Measurements from ENCODE around the gene TIGD1. TPM values are rescaled to one million over a fixed set of nuclear protein-coding genes. Genes with fewer than 3 reads are reported as not detected.
A peak's percentile ranks its signal among the peaks of the same experiment; 100 is the strongest.

TIGD1 gene
- polyA plus RNA-seq, 1 donor = 6.7 TPM

GRCh38 chr2:232521959-232522622, 28.3 kb downstream of the TIGD1 start:
- DNase-seq = peak; percentile 54

- DNase-seq = no peak
Observed at GRCh38 chr2:232521098-232521497, 29.3 kb downstream of the TIGD1 start.

GRCh38 chr2:232520489-232520888, 29.9 kb downstream of the TIGD1 start:
- DNase-seq = no peak

GRCh38 chr2:232519581-232520438, 30.5 kb downstream of the TIGD1 start, which contains the start of gene PRSS56:
Gene PRSS56 (plus strand): TSS chr2:232520388. CDS start chr2:232520599, 211 bp downstream.
- DNase-seq = no peak

- DNase-seq = no peak
Observed at GRCh38 chr2:232518844-232519243, 31.5 kb downstream of the TIGD1 start.

- no peak for DNase-seq
Observed at GRCh38 chr2:232516551-232516950, 33.8 kb downstream of the TIGD1 start.

- no peak for DNase-seq
Observed at GRCh38 chr2:232515639-232516038, 34.7 kb downstream of the TIGD1 start.

- DNase-seq = no peak
Observed at GRCh38 chr2:232513353-232513752, 37.0 kb downstream of the TIGD1 start.

GRCh38 chr2:232512602-232513001, 37.8 kb downstream of the TIGD1 start:
- DNase-seq = no peak

- no peak for DNase-seq
Observed at GRCh38 chr2:232511336-232511890, 38.9 kb downstream of the TIGD1 start.

GRCh38 chr2:232508251-232508650, 42.1 kb downstream of the TIGD1 start:
- DNase-seq = no peak

- no peak for DNase-seq
Observed at GRCh38 chr2:232506709-232507108, 43.6 kb downstream of the TIGD1 start.

GRCh38 chr2:232505856-232506255, 44.5 kb downstream of the TIGD1 start:
- no peak for DNase-seq

- DNase-seq = no peak
Observed at GRCh38 chr2:232504438-232504837, 45.9 kb downstream of the TIGD1 start.

- no peak for DNase-seq
Observed at GRCh38 chr2:232503809-232504323, 46.5 kb downstream of the TIGD1 start.

GRCh38 chr2:232502911-232503808, 47.2 kb downstream of the TIGD1 start:
- no peak for DNase-seq

GRCh38 chr2:232502511-232502910, 47.8 kb downstream of the TIGD1 start:
- no peak for DNase-seq

GRCh38 chr2:232501794-232502390, 48.5 kb downstream of the TIGD1 start:
- no peak for DNase-seq

GRCh38 chr2:232501331-232501771, 49.0 kb downstream of the TIGD1 start:
- no peak for DNase-seq

GRCh38 chr2:232498452-232498851, 51.9 kb downstream of the TIGD1 start:
- no peak for DNase-seq
